Ascending aorta (tissue), 2 donors: Measurements from ENCODE around the gene MRAS. TPM values are rescaled to one million over a fixed set of nuclear protein-coding genes. Genes with fewer than 3 reads are reported as not detected.

Experiments
- DNase-seq, 2 donors: peaks; one replicate each; pipeline ENCODE4 v3.0.0-alpha.2; 2019; ENCODE audit warnings: low spot score in 2 of 2
- H3K27ac ChIP-seq, 2 donors: fragments of 200-600 bp; sonication (generic); one replicate each; pipeline ENCODE4 v1.5.1; 2016 to 2017; ENCODE audit warnings: mild to moderate bottlenecking in 1 of 2
- H3K27me3 ChIP-seq: fragments of 200-600 bp; sonication (generic); one replicate; pipeline ENCODE4 v1.5.1; 2017
- H3K36me3 ChIP-seq, 2 donors: fragments of 200-600 bp; sonication (generic); one replicate each; pipeline ENCODE4 v1.5.1; 2016
- H3K4me1 ChIP-seq, 2 donors: fragments of 200-600 bp; sonication (generic); one replicate each; pipeline ENCODE4 v1.5.1; 2016 to 2017; ENCODE audit warnings: mild to moderate bottlenecking in 1 of 2
- H3K4me3 ChIP-seq, 2 donors: fragments of 200-600 bp; sonication (generic); one replicate each; pipeline ENCODE4 v1.5.1; 2016 to 2017; ENCODE audit warnings: mild to moderate bottlenecking in 1 of 2
- H3K9me3 ChIP-seq, 2 donors: fragments of 200-600 bp; sonication (generic); one replicate each; pipeline ENCODE4 v1.5.1; 2016
- CTCF ChIP-seq, 3 experiments: fragments of 200-600 bp in 2 of 3; fragments of 450-650 bp in 1 of 3; sonication (generic) in 2 of 3; IDR thresholded peaks; one replicate each; pipeline ENCODE4 v1.5.1; 2016 to 2019; ENCODE audit warnings: antibody characterized with exemption in 3 of 3, mild to moderate bottlenecking in 1 of 3, moderate library complexity in 1 of 3
- intact Hi-C: fragments of 100-400 bp; cut with DNase I; formaldehyde crosslinking; loops from one replicate; pipeline ENCODE4 v1.15.1; 2023
- total RNA-seq: library from RNA; depleted of rRNA; stranded (reverse); fragments of >200 nt; gene quantifications from one replicate; pipeline ENCODE4 v1.1.0, GENCODE V29; 2016

MRAS gene
- total RNA-seq, 1 donor from 2014 or later, result 24.5 TPM

GRCh38 chr3:138326866-138327595 lies 21.3 kb upstream of the MRAS start:
- intact Hi-C loops, result loop anchor here (5.0 kb wide), 2 partner anchors 140 to 595 kb away; partner anchors contain the start of gene ARMC8
- H3K4me1 ChIP-seq, result peaks cover 3 to 6% of the 10 kb centered on the region in 2 donors
- H3K9me3 ChIP-seq, result no peaks in the 10 kb centered on the region
- no peak overlapping the region for H3K4me3 ChIP-seq
- H3K27me3 ChIP-seq, result no peaks in the 10 kb centered on the region
- no peak overlapping the region for H3K27ac ChIP-seq
- no peak for DNase-seq
- no peaks in the 10 kb centered on the region for H3K36me3 ChIP-seq
- TF ChIP-seq CTCF (IDR thresholded peaks at IDR 0.05), result no peak

GRCh38 chr3:138327831-138328230 lies 20.5 kb upstream of the MRAS start:
- Histone ChIP-seq H3K4me1 (peaks cover 3 to 6% of the 10 kb centered on the region in 2 donors), H3K9me3 (no peaks in the 10 kb centered on the region), H3K36me3 (no peaks in the 10 kb centered on the region), H3K27ac (no peak overlapping the region), H3K4me3 (no peak overlapping the region), H3K27me3 (no peaks in the 10 kb centered on the region)
- TF ChIP-seq CTCF (IDR thresholded peaks at IDR 0.05), result no peak
- DNase-seq, result no peak
- intact Hi-C loops, result loop anchor here (5.0 kb wide), 2 partner anchors 141 to 594 kb away; partner anchors contain the start of gene ARMC8

GRCh38 chr3:138328341-138328740 lies 20.0 kb upstream of the MRAS start:
- Histone ChIP-seq H3K4me1 (peaks cover 3 to 6% of the 10 kb centered on the region in 2 donors), H3K27ac (no peak overlapping the region), H3K27me3 (no peaks in the 10 kb centered on the region), H3K36me3 (no peaks in the 10 kb centered on the region), H3K9me3 (no peaks in the 10 kb centered on the region), H3K4me3 (no peak overlapping the region)
- intact Hi-C loops, result loop anchor here (5.0 kb wide), 2 partner anchors 141 to 594 kb away; partner anchors contain the start of gene ARMC8
- no peak for TF ChIP-seq CTCF (IDR thresholded peaks at IDR 0.05)
- DNase-seq, result no peak

- intact Hi-C loops, result loop anchor here (1.0 to 5.0 kb wide), 3 partner anchors 19 to 593 kb away; partner anchors contain the start of genes ARMC8 and MRAS
- peak within 1 kb of the TSS; percentile 2 to 29 for H3K27ac ChIP-seq
Observed at GRCh38 chr3:138329127-138329983, 19.0 kb upstream of the MRAS start, which contains the start of gene NME9. TSS of gene NME9 (minus strand) at chr3:138329851. CDS start at chr3:138329335, 516 bp downstream.

More at GRCh38 chr3:138329127-138329983, 19.0 kb upstream of the MRAS start, which contains the start of gene NME9:
- no peaks in the 10 kb centered on the region for H3K27me3 ChIP-seq
- TF ChIP-seq CTCF (IDR thresholded peaks at IDR 0.05), result peak in 2 of 3 experiments; percentile 49 to 68
- H3K9me3 ChIP-seq, result no peaks in the 10 kb centered on the region
- no peaks in the 10 kb centered on the region for H3K36me3 ChIP-seq
- H3K4me1 ChIP-seq, result peaks cover 3 to 6% of the 10 kb centered on the region in 2 donors
- peak; percentile 53 to 93 for DNase-seq
- peak within 1 kb of the TSS; percentile 51 to 76 for H3K4me3 ChIP-seq
